ENCODE results near the gene COBLL1. TPM values are rescaled to one million over a fixed set of nuclear protein-coding genes. Genes with fewer than 3 reads are reported as not detected.

Gene COBLL1
- total RNA-seq, 1 experiment from 2014 or later = 42.1 TPM

GRCh38 chr2:164849506-164849905 is 7.9 kb upstream of the COBLL1 start:
- BruUV-seq (replicated peaks) = no TSS peak
- POLR2A ChIA-PET = interaction anchor here (0.7 kb wide), 1 partner anchor 34 kb away, joined by 3 read pairs; no protein-coding TSS in a partner anchor

DNA sequence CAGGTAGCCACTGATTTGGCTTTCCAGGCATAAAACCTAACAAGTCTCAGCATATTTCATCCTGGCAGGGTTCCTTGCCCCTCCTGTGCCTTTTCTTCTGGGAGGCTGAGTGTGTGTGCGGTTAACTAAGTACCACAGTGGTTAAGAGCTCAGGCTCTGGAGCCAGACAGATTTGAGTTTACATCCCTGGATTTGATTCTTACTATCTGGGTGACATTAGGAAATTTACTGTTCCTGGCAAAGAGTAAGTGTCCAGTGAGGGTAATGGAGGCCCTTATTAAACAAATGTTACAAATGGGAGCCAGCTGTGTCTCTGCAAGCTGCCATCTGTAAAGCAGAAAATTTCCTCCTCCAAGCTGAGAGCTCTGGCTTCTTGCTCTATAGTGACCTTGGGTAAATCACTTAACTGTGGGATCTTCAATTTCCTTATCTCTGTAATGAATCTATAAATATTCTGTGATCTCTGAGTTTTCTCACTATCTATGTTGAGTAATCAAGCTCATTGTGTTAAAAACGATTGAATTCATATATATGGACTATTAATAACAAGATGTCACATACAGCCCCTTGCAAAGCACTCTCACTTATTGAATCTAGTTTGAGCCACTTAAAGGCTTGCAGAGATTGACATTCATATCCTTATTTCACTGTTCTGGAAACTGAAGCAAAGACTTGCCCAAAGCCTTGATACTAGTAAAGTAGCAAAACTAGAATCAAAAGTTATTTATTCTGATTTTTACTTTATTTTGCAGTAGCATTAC is 6.5 kb upstream of the COBLL1 start:
- TF ChIP-seq CTCF (IDR thresholded peaks at IDR 0.05; ENCODE audit: insufficient read depth in 1 of 2, low read depth in 1 of 2, low read length in 1 of 2, severe bottlenecking in 1 of 2, unreplicated experiment in 1 of 2) = no peak
- DNase-seq = no peak
- Histone ChIP-seq H3K36me3 (ENCODE audit: control insufficient read depth, insufficient read depth, low read length) (no peaks in the 10 kb centered on the region), H3K4me3 (ENCODE audit: low read depth, low read length) (no peak overlapping the region), H3K4me1 (peaks cover 17% of the 10 kb centered on the region), H3K27me3 (replicated peaks; ENCODE audit: control insufficient read depth, insufficient read depth, low read length) (no peaks in the 10 kb centered on the region), H3K9me3 (no peaks in the 10 kb centered on the region)
- intact Hi-C loops (cut with micrococcal nuclease; ENCODE audit: unreplicated experiment) = no loop called here
- no TSS peak for BruUV-seq (replicated peaks)
- Mint-ChIP-seq H3K36me3 (ENCODE audit: insufficient read depth, unreplicated experiment) (no peaks in the 10 kb centered on the region), H3K9me3 (ENCODE audit: unreplicated experiment) (no peaks in the 10 kb centered on the region), H3K4me3 (ENCODE audit: unreplicated experiment) (no peak overlapping the region), H3K27ac (ENCODE audit: unreplicated experiment) (no peak overlapping the region), H3K27me3 (ENCODE audit: insufficient read depth, unreplicated experiment) (no peaks in the 10 kb centered on the region), H3K4me1 (ENCODE audit: low read depth, unreplicated experiment) (no peaks in the 10 kb centered on the region)
- CTCF ChIA-PET = interaction anchor here (0.5 to 0.6 kb wide), 2 partner anchors 51 to 65 kb away, joined by 3 to 8 read pairs; no protein-coding TSS in a partner anchor
- POLR2A ChIA-PET = no interaction called here

More at GRCh38 chr2:164849506-164849905, 7.9 kb upstream of the COBLL1 start:
- no peak for TF ChIP-seq CTCF (IDR thresholded peaks at IDR 0.05; ENCODE audit: insufficient read depth in 1 of 2, low read depth in 1 of 2, low read length in 1 of 2, severe bottlenecking in 1 of 2, unreplicated experiment in 1 of 2)
- Mint-ChIP-seq H3K27ac (ENCODE audit: unreplicated experiment) (no peak overlapping the region), H3K36me3 (ENCODE audit: insufficient read depth, unreplicated experiment) (no peaks in the 10 kb centered on the region), H3K27me3 (ENCODE audit: insufficient read depth, unreplicated experiment) (no peaks in the 10 kb centered on the region), H3K4me3 (ENCODE audit: unreplicated experiment) (no peak overlapping the region), H3K4me1 (ENCODE audit: low read depth, unreplicated experiment) (no peaks in the 10 kb centered on the region), H3K9me3 (ENCODE audit: unreplicated experiment) (no peaks in the 10 kb centered on the region)
- no peak overlapping the region for H3K4me3 ChIP-seq (ENCODE audit: low read depth, low read length)
- H3K36me3 ChIP-seq (ENCODE audit: control insufficient read depth, insufficient read depth, low read length) = no peaks in the 10 kb centered on the region
- H3K27me3 ChIP-seq (replicated peaks; ENCODE audit: control insufficient read depth, insufficient read depth, low read length) = no peaks in the 10 kb centered on the region
- no peak for DNase-seq
- CTCF ChIA-PET = interaction anchor here (0.5 kb wide), 1 partner anchor 1293 kb away, joined by 3 read pairs; no protein-coding TSS in a partner anchor
- peaks cover 10% of the 10 kb centered on the region; the same call in 1 of the 2 replicates for H3K4me1 ChIP-seq
- intact Hi-C loops (cut with micrococcal nuclease; ENCODE audit: unreplicated experiment) = no loop called here
- H3K9me3 ChIP-seq = no peaks in the 10 kb centered on the region

GRCh38 chr2:164847291-164847690 is 5.7 kb upstream of the COBLL1 start:
- ChIA-PET POLR2A (no interaction called here), CTCF (no interaction called here)
- H3K4me1 Mint-ChIP-seq (ENCODE audit: low read depth, unreplicated experiment) = no peaks in the 10 kb centered on the region
- H3K4me3 Mint-ChIP-seq (ENCODE audit: unreplicated experiment) = no peak overlapping the region
- Histone ChIP-seq H3K36me3 (ENCODE audit: control insufficient read depth, insufficient read depth, low read length) (no peaks in the 10 kb centered on the region), H3K4me3 (ENCODE audit: low read depth, low read length) (no peak overlapping the region), H3K4me1 (peaks cover 26% of the 10 kb centered on the region), H3K9me3 (no peaks in the 10 kb centered on the region), H3K27me3 (replicated peaks; ENCODE audit: control insufficient read depth, insufficient read depth, low read length) (no peaks in the 10 kb centered on the region)
- intact Hi-C loops (cut with micrococcal nuclease; ENCODE audit: unreplicated experiment) = no loop called here
- no peak overlapping the region for H3K27ac Mint-ChIP-seq (ENCODE audit: unreplicated experiment)
- H3K9me3 Mint-ChIP-seq (ENCODE audit: unreplicated experiment) = no peaks in the 10 kb centered on the region
- no TSS peak for BruUV-seq (replicated peaks)
- no peaks in the 10 kb centered on the region for H3K36me3 Mint-ChIP-seq (ENCODE audit: insufficient read depth, unreplicated experiment)
- no peak for TF ChIP-seq CTCF (IDR thresholded peaks at IDR 0.05; ENCODE audit: insufficient read depth in 1 of 2, low read depth in 1 of 2, low read length in 1 of 2, severe bottlenecking in 1 of 2, unreplicated experiment in 1 of 2)
- H3K27me3 Mint-ChIP-seq (ENCODE audit: insufficient read depth, unreplicated experiment) = no peaks in the 10 kb centered on the region
- no peak for DNase-seq
